Skin of body (tissue), 2 donors: Measurements from ENCODE around the gene GRAPL. TPM values are rescaled to one million over a fixed set of nuclear protein-coding genes. Genes with fewer than 3 reads are reported as not detected.
"Not testable (repeated sequence)": the region's sequence is repeated elsewhere in the genome, so short reads cannot be mapped to it uniquely, and the experiment has no call there.

Experiments
- DNase-seq: peaks from one replicate; lab custom pipeline; 2025; lab: John Stamatoyannopoulos, UW
- total RNA-seq: library from RNA; depleted of rRNA; stranded (reverse); fragments of >200 nt; gene quantifications from one replicate; pipeline ENCODE4 v1.2.3, GENCODE V29; 2014

Gene GRAPL
- total RNA-seq, 1 donor from 2014 or later = 0.89 TPM

- not testable (repeated sequence) for DNase-seq
Observed at GRCh38 chr17:19188870-19189708, 61.7 kb downstream of the GRAPL start.

- DNase-seq = not testable (repeated sequence)
Observed at GRCh38 chr17:19189781-19190405, 62.5 kb downstream of the GRAPL start.

- DNase-seq = not testable (repeated sequence)
Observed at GRCh38 chr17:19196382-19197204, 69.2 kb downstream of the GRAPL start.

GRCh38 chr17:19202448-19202847 is 75.1 kb downstream of the GRAPL start:
- not testable (repeated sequence) for DNase-seq

GRCh38 chr17:19203429-19203828 is 76.0 kb downstream of the GRAPL start:
- not testable (repeated sequence) for DNase-seq

Other genes with a start within 250 kb of the GRAPL start
- gene SLC5A10, start 175.4 kb upstream of the GRAPL start, total RNA-seq = 0.20 TPM
- gene FAM83G, start 122.8 kb upstream of the GRAPL start, total RNA-seq = 24.2 TPM
- gene GRAP, start 80.6 kb upstream of the GRAPL start, total RNA-seq = 2.2 TPM
- gene EPN2, start 109.8 kb downstream of the GRAPL start, total RNA-seq = 41.6 TPM
- 9.2 TPM for gene B9D1, start 235.1 kb downstream of the GRAPL start, total RNA-seq